Iris pigment epithelial cell (primary cell): ENCODE measurements around the gene HDLBP.

Experiments
- DNase-seq: peaks from one replicate; pipeline ENCODE4 v3.0.0-alpha.2; 2011; ENCODE audit warnings: low read depth

Gene HDLBP, protein sequence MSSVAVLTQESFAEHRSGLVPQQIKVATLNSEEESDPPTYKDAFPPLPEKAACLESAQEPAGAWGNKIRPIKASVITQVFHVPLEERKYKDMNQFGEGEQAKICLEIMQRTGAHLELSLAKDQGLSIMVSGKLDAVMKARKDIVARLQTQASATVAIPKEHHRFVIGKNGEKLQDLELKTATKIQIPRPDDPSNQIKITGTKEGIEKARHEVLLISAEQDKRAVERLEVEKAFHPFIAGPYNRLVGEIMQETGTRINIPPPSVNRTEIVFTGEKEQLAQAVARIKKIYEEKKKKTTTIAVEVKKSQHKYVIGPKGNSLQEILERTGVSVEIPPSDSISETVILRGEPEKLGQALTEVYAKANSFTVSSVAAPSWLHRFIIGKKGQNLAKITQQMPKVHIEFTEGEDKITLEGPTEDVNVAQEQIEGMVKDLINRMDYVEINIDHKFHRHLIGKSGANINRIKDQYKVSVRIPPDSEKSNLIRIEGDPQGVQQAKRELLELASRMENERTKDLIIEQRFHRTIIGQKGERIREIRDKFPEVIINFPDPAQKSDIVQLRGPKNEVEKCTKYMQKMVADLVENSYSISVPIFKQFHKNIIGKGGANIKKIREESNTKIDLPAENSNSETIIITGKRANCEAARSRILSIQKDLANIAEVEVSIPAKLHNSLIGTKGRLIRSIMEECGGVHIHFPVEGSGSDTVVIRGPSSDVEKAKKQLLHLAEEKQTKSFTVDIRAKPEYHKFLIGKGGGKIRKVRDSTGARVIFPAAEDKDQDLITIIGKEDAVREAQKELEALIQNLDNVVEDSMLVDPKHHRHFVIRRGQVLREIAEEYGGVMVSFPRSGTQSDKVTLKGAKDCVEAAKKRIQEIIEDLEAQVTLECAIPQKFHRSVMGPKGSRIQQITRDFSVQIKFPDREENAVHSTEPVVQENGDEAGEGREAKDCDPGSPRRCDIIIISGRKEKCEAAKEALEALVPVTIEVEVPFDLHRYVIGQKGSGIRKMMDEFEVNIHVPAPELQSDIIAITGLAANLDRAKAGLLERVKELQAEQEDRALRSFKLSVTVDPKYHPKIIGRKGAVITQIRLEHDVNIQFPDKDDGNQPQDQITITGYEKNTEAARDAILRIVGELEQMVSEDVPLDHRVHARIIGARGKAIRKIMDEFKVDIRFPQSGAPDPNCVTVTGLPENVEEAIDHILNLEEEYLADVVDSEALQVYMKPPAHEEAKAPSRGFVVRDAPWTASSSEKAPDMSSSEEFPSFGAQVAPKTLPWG (N-terminal part only)

DNA sequence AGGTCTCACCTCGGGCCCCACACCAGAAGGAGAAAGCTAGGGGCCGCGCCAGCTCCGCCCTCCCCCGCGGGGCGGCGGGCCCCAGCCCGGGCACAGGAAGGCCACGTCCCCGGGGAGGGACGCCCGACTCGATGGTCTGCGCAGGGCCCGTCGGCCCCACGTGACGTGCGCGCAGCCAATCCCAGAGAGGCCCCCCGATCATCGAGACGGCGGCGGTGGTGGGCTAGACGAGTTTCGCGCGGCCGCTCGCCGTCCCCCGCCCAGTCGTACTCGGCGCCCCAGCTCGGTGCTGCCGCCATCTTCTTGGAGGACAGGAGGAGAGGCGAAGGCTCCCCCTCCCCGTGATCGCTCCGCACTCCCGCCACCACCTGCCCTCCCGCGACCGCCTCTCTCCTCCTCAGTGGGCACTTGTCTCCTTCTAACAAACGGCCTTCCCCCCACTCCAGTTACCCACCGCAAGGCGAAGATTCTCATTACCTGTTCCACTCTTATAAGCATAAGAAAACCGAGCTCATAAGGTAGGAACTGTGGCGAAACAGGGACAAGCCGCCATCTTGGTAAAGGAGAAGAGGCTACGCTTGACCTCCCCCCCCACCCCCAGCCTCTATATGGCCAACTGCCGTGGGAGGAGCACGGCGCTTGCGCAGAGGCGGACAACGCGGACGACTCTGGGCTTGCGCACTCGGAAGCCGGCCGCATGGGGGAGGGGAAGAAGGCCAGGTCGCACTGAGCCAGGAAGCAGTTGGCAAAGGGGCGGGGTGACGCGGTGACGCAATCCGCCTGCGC lies at the start of gene HDLBP:
Gene HDLBP (minus strand): TSS at position 580 of the 786 bp plus-strand sequence. CDS start 48,803 bp downstream, outside the sequence.
- DNase-seq: peak; percentile 99

DNA sequence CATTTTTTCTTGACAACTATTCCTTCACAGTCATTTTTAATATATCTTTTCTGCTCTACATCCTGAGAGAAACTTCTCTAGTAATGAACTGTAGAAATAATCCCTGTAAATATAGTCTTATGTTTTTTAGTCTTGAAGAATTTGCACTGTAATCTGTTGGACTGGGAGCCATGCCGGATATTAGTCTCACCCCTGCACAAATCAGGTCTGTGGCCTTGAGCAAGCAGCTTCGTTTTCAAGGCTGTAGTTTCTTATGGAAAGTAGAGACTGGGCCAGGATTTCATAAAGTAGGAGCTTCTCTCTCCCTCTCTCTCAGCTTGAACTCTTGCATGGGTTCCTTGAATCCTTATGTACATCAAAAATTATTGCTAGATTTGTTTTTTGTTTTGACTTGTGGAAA lies 49.3 kb upstream of the HDLBP start:
- peak; percentile 63 for DNase-seq

DNA sequence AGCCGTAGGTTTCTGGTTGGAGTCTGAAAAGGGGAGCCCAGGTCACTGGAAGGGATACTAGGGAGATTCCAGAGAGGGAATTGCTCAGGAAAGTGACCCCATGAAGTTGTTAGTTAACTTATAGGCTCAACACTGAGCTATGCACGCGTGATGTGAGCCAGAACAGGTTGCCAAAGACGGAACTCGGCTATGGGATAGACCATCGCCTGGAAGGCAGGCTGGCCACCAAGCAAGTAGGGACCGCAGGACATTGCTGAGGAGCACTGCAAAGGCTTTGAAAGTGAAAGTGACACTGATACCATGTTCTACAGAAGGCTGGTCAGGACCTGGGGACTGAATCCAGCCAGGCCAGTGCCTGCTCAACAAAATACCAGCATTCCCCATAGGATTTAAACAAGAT lies 48.0 kb upstream of the HDLBP start:
- no peak for DNase-seq

DNA sequence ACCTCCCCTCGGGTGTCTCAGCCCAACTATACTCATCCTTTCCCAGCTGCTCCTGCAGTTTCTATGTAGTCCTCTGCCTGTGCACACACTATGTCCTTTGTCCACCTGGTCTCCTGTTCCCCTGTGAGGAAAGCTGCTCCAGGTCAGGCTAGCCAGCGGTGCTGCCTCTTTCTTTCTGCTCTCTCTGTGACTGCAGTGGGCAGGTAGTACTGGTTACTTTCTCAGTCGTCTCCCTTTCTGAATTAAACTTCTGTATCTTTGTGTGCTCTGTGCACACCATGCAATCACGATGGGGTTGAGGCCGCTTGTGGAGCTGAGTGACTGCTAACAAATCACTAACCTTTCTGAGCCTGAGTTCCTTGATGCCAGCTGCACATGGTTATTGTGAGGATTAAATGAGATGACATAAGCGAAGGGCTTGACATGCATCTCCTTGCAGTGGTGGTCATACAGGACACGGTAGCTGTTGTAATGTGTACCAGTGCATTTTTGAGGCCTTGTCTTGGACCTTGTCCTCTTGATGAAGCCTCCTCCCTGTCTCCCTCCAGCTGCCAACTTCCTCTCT lies 44.1 kb upstream of the HDLBP start:
- no peak for DNase-seq

DNA sequence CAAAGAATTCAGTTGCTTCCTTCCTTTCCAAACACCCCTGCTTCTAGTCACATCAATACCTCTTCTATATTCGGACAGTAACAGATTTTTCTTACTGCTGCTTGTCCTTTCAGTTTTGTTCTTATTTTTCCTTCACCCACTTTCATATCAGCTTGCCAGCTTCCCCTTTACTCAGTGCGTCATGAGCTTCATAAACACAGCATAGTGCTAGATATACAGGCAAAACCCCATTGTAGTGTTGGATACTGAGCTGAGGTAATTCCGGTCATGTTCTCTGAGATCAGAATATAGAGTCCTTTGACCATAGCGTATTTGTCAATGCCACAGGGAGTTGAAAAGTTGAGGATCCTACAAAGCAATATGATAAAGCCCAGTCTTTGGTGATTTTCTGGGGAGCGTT lies 43.0 kb upstream of the HDLBP start:
- no peak for DNase-seq

DNA sequence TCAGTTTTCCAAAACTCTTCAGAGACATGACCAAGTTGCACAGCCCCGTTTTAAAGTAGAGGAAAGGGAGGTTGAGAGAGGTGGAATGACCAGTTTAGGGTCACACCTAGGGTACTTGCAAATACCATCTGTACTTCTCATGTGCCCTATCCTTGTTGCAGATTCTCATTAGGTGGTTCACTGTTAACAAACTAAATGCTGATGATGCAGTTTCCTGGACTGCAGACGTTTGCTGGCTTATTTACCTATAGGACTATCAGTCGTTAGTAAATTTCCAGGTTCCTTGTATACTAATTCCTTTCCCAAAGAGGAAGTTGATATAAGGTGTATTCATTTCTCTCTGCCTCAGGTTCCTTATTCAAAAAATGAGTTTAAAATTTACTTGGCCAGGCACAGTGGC lies 42.1 kb upstream of the HDLBP start:
- DNase-seq: no peak

DNA sequence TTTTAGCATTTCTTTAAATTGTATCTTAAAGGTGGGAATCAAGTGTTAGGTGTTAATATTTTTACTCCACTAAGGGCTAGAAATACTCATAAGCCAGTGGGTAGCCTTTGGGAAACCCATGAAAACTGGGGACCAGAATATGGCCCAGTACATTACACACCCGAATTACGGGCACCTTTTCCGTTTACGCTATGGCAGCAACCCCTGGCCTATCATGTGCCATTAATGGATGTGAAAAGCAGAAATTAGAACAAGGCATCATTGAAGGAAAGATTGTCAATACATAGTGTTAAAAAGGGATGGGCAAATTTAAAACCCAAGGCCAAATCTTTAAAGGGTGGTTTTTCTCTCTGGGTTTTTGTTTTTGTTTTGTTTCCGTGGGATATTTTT lies 41.4 kb upstream of the HDLBP start:
- DNase-seq: no peak

DNA sequence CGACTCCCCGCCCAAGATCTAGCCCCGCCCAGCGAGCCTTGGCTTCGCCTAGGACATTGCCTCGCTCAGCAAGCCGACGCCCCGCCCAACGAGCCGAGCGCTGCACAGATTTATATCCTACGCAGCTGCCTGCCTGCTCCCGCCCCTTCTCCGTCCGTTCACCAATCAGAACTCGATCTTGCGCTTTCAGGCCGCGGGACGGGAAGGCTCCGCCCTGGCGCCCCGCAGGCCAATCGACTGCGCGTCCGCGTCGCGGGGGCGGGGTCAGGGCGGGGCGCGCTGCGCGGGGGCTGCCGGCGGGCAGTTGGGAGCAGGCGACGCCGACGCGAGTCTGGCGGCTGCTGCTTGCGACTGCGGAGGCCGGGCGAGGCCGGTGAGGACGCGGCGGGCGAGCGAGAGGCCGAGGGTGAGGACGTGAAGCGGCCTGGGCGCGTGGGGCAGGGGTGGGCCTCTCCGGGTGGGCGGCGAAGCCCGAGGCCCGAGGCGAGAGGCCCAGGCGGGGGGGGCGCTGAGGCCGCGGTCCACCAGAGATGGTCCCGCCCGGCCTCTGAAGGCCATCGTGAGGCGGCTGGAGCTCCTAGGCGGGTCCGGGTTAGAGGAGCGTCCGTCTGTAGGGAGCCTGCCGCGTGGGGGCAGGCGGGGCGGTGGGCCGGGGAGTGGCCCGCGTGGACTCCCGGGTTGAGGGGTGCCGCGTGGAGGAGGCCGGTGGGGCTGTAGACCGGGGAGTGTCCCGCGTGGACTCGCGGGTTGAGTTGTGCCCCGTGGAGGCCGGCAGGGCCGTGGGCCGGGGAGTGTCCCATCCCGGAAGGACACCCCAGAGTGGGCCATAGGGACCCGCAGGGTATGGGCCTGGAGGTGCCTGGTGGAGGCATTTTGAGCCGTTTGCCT lies 40.8 kb upstream of the HDLBP start, which contains the start of gene FARP2:
Gene FARP2 (plus strand): TSS at position 303 of the 888 bp plus-strand sequence. CDS start 16,823 bp downstream, outside the sequence.
- DNase-seq: peak; percentile 99

DNA sequence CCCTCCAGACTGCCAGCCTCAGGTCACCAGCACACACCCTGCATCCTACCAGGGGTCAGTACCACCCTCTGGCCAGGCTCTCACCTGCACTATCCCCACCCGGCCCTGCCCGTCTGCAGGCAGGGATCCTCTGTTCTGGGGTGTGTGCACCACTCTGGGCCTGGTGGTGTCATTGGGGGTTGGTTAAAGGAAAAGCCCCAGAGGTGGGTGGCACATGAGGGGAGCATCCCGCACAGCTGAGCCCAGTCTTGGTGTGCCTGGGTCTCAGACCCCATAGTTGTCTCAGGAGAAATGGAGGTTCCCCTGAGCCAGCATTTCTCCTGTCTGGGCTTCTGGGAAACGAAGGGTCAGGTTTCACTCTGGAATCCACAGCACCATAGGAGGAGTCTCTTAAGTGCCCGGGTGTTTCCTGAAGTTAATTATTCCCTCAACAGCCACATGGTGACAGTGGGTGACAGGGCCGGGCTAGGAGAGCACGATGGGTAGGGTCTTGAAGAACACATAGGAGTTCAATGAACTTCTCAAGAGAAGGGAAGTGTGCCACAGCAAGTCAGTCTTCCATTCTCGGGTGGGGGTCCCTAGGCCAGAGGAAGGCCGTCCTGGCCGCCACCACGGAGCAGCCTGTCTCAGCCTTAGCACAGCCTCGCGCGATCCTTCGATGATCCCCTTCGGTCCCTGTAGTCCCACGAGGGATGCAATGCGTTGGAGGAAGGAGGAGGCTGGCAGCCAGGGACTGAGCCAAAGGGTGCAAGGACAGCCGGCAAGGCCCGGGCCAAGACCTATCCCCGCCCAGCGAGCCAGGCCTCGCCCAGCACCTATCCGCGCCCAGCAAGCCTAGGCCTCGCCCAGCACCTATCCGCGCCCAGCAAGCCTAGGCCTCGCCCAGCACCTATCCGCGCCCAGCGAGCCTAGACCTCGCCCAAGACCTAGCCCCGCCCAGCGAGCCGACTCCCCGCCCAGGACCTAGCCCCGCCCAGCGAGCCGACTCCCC lies 39.5 kb upstream of the HDLBP start:
- peak; percentile 87 for DNase-seq

DNA sequence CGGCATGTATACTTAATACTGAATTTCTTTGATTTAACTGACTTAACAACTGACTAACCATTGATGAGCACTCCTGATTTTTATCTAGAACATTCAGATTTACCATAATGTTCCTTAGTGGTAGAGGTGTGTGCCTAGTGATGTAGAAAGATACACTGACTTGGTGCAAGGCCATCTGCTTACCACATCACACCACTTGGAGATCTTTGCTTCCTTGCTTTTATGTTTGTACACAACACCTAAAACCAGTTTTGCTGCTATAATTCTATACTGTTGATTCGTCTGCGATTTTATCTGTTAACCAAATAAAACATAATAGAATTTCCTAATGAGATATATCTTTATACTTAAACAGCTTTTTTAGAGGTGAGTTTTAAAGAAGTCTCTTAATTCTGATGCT lies 36.8 kb upstream of the HDLBP start:
- no peak for DNase-seq

DNA sequence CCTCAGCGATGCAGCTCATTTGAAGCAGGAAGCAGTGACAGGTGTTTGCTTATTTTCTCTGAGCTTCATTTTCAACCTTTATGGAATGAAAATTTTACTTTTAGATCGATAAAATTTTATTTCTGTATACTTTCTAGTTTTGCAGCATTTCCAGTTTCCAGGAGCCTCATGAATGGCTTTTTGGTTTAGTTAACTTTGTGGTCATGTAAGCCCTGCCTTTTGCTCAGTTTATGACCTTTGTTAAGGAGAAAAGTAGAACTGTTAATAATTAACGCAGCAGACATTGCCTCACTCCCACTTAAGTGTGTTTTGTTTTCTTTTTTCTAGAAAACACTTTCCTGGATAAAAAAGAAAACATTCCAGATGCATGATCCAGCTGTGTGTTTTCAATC lies 36.2 kb upstream of the HDLBP start:
- no peak for DNase-seq

DNA sequence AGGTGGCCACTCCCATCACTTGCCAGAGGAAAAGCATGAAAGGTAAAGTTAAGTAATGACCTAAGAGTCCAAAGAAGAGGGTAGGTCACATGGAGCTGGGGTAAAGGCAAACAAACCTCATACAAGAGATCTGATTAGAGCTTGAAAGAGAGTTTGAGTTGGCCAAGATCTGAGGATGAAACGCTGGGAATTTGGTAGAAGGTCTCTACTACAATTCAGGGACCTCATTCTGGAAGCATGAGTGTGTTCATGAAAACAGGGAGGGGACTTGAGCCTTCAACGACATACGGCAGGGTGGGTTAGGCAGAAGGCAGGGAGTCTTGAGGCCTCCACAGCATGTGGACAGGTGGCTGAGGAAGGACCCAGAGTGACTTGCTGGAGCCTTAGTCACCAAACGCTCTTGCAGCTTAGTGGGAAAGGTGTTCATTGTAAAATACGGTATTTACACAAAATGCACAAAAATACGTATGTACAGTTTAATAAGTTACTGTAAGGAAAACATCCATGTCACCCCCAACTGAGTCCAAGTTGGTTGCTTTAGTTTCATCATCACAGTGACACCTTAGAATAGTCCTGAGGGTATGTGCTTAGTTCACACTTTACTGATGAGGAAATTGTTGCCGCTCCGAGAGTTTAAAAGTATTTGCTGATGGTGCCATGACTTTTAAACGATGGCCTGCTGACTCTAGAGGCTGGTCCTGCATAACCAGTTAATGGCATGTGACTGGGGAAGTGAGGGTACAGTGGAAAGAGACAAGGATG lies 35.6 kb upstream of the HDLBP start:
- DNase-seq: no peak

DNA sequence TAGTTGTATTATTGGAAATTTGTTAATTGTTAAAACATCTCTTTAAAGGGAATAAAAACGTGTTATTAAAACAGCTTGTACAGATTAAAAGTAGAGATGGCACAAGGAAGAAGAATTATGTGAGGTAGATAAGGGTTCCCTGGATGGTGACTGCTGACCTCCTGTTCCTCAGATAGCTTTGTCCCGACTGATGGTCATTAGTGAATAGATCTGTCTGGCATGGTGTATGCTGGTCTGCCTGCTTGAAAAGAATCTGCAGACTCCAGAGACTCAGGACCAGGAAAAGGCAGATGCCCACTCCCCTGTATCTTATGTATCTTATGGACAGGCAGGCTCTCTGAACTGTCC lies 35.0 kb upstream of the HDLBP start:
- DNase-seq: no peak

DNA sequence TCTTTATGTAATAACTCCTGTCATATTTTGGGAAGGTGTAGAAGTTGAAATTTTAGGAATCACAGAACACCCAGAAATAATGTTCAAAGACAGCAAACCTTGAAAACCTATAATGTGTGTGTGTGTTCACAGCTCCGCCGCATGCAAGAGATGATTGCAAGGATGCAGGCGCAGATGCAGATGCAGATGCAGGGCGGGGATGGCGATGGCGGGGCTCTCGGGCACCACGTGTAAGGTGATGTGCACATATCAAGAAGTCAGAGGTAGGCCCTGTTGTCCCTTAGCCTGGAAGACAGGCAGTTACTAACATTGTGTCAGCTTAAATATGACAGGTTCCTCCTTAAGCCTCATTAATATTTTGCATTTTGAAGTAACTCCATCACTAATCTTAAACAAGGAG lies 34.5 kb upstream of the HDLBP start:
- no peak for DNase-seq

DNA sequence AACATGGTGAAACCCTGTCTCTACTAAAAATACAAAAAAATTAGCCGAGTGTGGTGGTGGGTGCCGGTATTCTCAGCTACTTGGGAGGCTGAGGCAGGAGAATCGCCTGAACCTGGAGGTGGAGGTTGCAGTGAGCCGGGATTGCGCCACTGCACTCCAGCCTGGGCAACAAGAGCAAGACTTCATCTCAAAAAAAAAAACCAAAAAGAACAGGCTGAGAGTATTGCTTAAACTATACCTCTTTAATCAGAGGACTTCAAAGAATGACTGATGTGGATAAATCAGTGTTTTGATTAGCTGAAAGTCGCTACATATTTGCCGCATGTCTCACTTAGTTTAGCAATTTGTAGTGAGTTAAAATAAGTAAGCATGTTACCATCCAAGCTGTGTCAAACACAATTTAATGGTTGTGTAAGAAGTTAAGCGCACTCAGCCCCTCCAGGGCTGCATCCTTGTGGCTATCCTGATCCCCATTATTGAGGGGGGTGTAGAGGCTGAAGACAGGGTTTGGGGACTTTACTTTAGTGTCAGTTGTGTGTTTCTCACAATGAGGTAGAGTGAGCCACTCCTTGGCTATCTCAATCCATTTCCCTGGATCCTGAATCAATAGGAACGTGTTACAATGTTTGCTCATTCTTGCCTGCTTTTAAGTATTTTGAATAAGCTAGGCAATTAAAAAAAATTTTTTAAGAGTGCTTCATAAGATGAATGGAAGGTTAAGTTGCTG lies 29.6 kb upstream of the HDLBP start:
- DNase-seq: peak; percentile 76

DNA sequence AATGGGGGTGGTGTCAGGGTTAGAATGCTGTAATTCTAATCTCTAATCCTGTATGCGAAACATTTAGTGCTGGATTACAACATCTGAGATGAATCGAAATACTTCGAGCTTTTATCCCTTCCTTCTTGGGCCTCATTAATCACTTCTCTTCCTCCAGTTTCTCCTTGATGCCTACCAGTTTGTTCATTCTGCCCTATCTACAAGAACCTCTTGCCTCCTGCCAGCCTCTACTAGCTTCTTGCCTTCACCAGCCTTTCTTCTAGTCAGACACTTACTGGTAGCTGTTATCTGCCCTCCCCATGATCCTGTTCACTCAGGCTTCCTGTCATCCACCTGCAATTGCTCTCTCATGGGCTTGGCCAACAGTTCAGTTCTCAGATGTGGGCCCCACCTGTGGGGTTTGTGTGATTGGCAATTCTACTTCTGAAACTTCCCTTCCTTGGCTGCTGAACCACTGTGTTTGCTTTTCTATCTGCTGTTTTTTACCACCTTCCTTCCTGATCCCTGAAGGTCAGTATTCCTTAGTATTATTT lies 25.2 kb upstream of the HDLBP start:
- DNase-seq: no peak
